GM23338 (cell line): ENCODE data around the gene MAP1S. TPM values are rescaled to one million over a fixed set of nuclear protein-coding genes. Genes with fewer than 3 reads are reported as not detected.

Source experiments
- ATAC-seq: fragments of 200-7000 bp; cut with Tn5 transposase; 3 replicates; pipeline ENCODE4 v1.9.1; 2020
- DNase-seq: peaks from one replicate; pipeline ENCODE4 v3.0.0-alpha.2; 2015; ENCODE audit warnings: low spot score
- H2AFZ ChIP-seq: fragments of 200-600 bp; sonication (generic); 2 replicates; pipeline ENCODE4 v1.8.0; 2016; ENCODE audit warnings: antibody characterized with exemption, mild to moderate bottlenecking, moderate library complexity
- H3F3A ChIP-seq: fragments of 200-600 bp; sonication (generic); replicated peaks from 2 replicates; pipeline ENCODE4 v1.8.0; 2017; ENCODE audit warnings: antibody characterized with exemption, mixed run types, low read depth
- H3K27ac ChIP-seq: fragments of 200-600 bp; sonication (generic); 2 replicates; pipeline ENCODE4 v1.6.1; 2016; ENCODE audit warnings: low read depth
- H3K27me3 ChIP-seq: fragments of 200-600 bp; sonication (generic); 2 replicates; pipeline ENCODE4 v1.8.0; 2016; ENCODE audit warnings: mild to moderate bottlenecking, mixed run types, moderate library complexity; ENCODE audit not compliant: insufficient read depth
- H3K36me3 ChIP-seq: fragments of 200-600 bp; sonication (generic); 2 replicates; pipeline ENCODE4 v1.8.0; 2016; ENCODE audit warnings: mild to moderate bottlenecking; ENCODE audit not compliant: insufficient read depth
- H3K4me1 ChIP-seq: fragments of 200-600 bp; sonication (generic); 2 replicates; pipeline ENCODE4 v1.8.0; 2016; ENCODE audit warnings: mild to moderate bottlenecking, moderate library complexity; ENCODE audit not compliant: insufficient read depth
- H3K4me2 ChIP-seq: fragments of 200-600 bp; sonication (generic); 2 replicates; pipeline ENCODE4 v1.7.1; 2017; ENCODE audit warnings: mixed run types
- H3K4me3 ChIP-seq: fragments of 200-600 bp; sonication (generic); 2 replicates; pipeline ENCODE4 v1.6.1; 2016; ENCODE audit warnings: mixed run types
- H3K79me2 ChIP-seq: fragments of 200-600 bp; sonication (generic); replicated peaks from 2 replicates; pipeline ENCODE4 v1.8.0; 2017; ENCODE audit warnings: mild to moderate bottlenecking; ENCODE audit not compliant: insufficient read depth
- H3K9me2 ChIP-seq: fragments of 200-600 bp; sonication (generic); 2 replicates; pipeline ENCODE4 v1.8.0; 2017; ENCODE audit not compliant: insufficient read depth
- H4K20me1 ChIP-seq: fragments of 200-600 bp; sonication (generic); replicated peaks from 2 replicates; pipeline ENCODE4 v1.8.0; 2017; ENCODE audit warnings: mild to moderate bottlenecking; ENCODE audit not compliant: insufficient read depth
- H3K27ac Mint-ChIP-seq: 2 replicates; pipeline ENCODE4 v1.8.0; 2020; ENCODE audit warnings: inconsistent platforms, mild to moderate bottlenecking, moderate library complexity, mixed read lengths
- H3K27me3 Mint-ChIP-seq: 3 replicates; pipeline ENCODE4 v1.8.0; 2022; ENCODE audit warnings: low read depth, mild to moderate bottlenecking, moderate library complexity, mixed read lengths, inconsistent platforms; ENCODE audit not compliant: insufficient read depth, poor library complexity
- H3K36me3 Mint-ChIP-seq: 3 replicates; pipeline ENCODE4 v1.8.0; 2021; ENCODE audit warnings: low read depth, mild to moderate bottlenecking, inconsistent platforms, moderate library complexity, mixed read lengths
- H3K4me1 Mint-ChIP-seq: 3 replicates; pipeline ENCODE4 v1.8.0; 2020; ENCODE audit warnings: mild to moderate bottlenecking, inconsistent platforms, mixed read lengths
- H3K4me3 Mint-ChIP-seq: 3 replicates; pipeline ENCODE4 v1.8.0; 2021; ENCODE audit warnings: moderate library complexity, mild to moderate bottlenecking, inconsistent platforms, mixed read lengths
- H3K9me3 Mint-ChIP-seq: 3 replicates; pipeline ENCODE4 v1.8.0; 2020; ENCODE audit warnings: moderate library complexity, mild to moderate bottlenecking, inconsistent platforms, mixed read lengths
- CREB1 ChIP-seq: fragments of 250-450 bp; sonication (Bioruptor Pico); IDR thresholded peaks from 2 replicates; pipeline ENCODE4 v1.5.0; 2020; ENCODE audit warnings: low read depth, mild to moderate bottlenecking, moderate library complexity
- JUNB ChIP-seq: IDR thresholded peaks from one replicate; pipeline ENCODE4 v1.6.1; 2016; ENCODE audit warnings: antibody characterized with exemption; ENCODE audit not compliant: unreplicated experiment
- POLR2AphosphoS5 ChIP-seq: IDR thresholded peaks from 2 replicates; pipeline ENCODE4 v1.6.1; 2016; ENCODE audit warnings: antibody characterized with exemption, low read depth
- STAT1 ChIP-seq: IDR thresholded peaks from one replicate; pipeline ENCODE4 v1.6.1; 2016; ENCODE audit warnings: antibody characterized with exemption; ENCODE audit not compliant: unreplicated experiment
- ZNF331 ChIP-seq: fragments of 250-450 bp; sonication (Bioruptor Pico); IDR thresholded peaks from 2 replicates; pipeline ENCODE4 v1.5.0; 2020; ENCODE audit warnings: low read depth, mild to moderate bottlenecking, moderate library complexity
- polyA plus RNA-seq: library from polyadenylated mRNA; unstranded; fragments of >200 nt; fragmentation: Nextera tagmentation; extraction: Ambion mirVana; gene quantifications from 2 replicates; pipeline ENCODE4 v1.2.1, GENCODE V29; 2016
- total RNA-seq: library from RNA; depleted of rRNA; stranded (reverse); fragments of >200 nt; shearing (Covaris generic); gene quantifications from 2 replicates; pipeline ENCODE4 v1.2.3, GENCODE V29; 2014
- TF ChIP-seq, protein P1 (sequence below): IDR thresholded peaks from one replicate; pipeline ENCODE4 v1.6.1; 2018; ENCODE audit warnings: antibody characterized with exemption; ENCODE audit not compliant: unreplicated experiment
- TF ChIP-seq, protein P2 (sequence below): IDR thresholded peaks from 2 replicates; pipeline ENCODE4 v1.6.1; 2016; ENCODE audit warnings: antibody characterized with exemption
- TF ChIP-seq, protein P3 (sequence below), 2 experiments: fragments of 200-600 bp in 1 of 2; sonication (generic) in 1 of 2; conservative IDR thresholded peaks; 2 replicates each; pipeline versions ENCODE4 v1.5.1 to v1.6.1; 2016 to 2017; ENCODE audit warnings: antibody characterized with exemption in 2 of 2, low read depth in 2 of 2, mild to moderate bottlenecking in 2 of 2, moderate library complexity in 1 of 2

MAP1S gene
- total and polyA plus RNA-seq, 2 experiments from 2014 or later = 102 to 104 TPM

DNA sequence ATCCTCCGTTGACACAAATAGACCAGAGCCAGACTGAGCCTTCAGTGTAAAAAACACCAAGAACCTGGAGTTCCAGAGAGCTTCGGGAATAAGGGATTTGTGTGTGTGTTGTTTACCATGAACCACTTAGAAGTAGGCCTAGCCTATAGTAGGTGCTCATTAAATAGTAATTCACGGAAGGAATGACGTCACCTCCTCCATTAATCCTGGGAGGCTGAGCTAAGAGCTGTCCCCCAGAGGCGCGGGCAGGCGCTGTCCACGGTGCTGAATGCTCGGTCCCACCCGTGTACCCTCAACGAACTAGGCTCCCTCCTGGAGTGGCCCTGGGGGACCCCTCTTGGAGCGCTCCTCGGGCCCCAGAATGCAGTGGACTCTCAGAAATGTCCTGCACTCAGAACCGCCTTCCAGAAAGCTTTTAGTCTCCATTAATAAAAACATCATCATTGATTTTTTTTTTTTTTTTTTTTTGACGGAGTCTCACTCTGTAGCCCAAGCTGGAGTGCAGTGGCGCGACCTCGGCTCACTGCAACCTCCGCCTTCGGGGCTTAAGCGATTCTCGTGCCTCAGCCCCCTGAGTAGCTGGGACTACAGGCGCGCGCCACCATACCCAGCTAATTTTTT, 37.7 kb upstream of the MAP1S start:
- no peaks in the 10 kb centered on the region for H3K9me2 ChIP-seq
- peaks cover 30% of the 10 kb centered on the region for H3K4me1 ChIP-seq
- Mint-ChIP-seq H3K36me3 (peaks cover 17% of the 10 kb centered on the region), H3K4me1 (peaks cover 41% of the 10 kb centered on the region), H3K4me3 (no peak overlapping the region; the same call in 2 of the 3 replicates), H3K27ac (no peak overlapping the region), H3K9me3 (no peaks in the 10 kb centered on the region), H3K27me3 (peaks cover 17% of the 10 kb centered on the region)
- H3K36me3 ChIP-seq = no peaks in the 10 kb centered on the region
- no peak overlapping the region for H3K27ac ChIP-seq
- H3K27me3 ChIP-seq = peaks cover 3% of the 10 kb centered on the region; the same call in 1 of the 2 replicates
- peaks cover 71% of the 10 kb centered on the region for H3K79me2 ChIP-seq
- ATAC-seq (peak; percentile 46), DNase-seq (peak; percentile 85)
- TF ChIP-seq CREB1 (CRISPR knock-in tag) = peak; percentile 82
- no peak for TF ChIP-seq ZNF331
- TF ChIP-seq, protein P1, sequence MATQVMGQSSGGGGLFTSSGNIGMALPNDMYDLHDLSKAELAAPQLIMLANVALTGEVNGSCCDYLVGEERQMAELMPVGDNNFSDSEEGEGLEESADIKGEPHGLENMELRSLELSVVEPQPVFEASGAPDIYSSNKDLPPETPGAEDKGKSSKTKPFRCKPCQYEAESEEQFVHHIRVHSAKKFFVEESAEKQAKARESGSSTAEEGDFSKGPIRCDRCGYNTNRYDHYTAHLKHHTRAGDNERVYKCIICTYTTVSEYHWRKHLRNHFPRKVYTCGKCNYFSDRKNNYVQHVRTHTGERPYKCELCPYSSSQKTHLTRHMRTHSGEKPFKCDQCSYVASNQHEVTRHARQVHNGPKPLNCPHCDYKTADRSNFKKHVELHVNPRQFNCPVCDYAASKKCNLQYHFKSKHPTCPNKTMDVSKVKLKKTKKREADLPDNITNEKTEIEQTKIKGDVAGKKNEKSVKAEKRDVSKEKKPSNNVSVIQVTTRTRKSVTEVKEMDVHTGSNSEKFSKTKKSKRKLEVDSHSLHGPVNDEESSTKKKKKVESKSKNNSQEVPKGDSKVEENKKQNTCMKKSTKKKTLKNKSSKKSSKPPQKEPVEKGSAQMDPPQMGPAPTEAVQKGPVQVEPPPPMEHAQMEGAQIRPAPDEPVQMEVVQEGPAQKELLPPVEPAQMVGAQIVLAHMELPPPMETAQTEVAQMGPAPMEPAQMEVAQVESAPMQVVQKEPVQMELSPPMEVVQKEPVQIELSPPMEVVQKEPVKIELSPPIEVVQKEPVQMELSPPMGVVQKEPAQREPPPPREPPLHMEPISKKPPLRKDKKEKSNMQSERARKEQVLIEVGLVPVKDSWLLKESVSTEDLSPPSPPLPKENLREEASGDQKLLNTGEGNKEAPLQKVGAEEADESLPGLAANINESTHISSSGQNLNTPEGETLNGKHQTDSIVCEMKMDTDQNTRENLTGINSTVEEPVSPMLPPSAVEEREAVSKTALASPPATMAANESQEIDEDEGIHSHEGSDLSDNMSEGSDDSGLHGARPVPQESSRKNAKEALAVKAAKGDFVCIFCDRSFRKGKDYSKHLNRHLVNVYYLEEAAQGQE = peak; percentile 98
- peak overlapping the region; percentile 32; the same call in 1 of the 2 replicates for H3K4me2 ChIP-seq
- H3K4me3 ChIP-seq = no peak overlapping the region
- H2AFZ ChIP-seq = no peak overlapping the region
- H3F3A ChIP-seq = 0 out of 2 replicates have a peak, but pooled peaks cover 6% of the 10 kb centered on the region
- H4K20me1 ChIP-seq = peaks cover 24% of the 10 kb centered on the region

DNA sequence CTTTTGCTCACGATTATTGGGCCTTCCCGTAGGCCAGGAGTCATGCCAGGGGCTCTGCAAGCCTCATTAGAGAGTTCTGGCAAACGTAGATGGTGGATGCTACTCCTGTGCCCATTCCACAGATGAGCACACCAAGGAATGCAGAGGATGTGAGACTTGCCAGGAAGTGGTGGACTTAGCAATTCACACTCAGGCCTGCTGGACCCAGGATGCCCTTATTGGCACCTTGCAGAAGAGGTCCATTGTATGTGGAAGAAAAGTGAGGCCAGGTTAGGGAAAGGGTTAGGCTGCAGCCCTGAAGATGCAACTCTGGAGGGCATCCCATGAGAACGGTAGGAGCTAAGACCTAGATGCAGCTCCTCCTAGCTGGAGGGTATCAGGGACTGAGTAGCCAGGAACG, 37.0 kb upstream of the MAP1S start:
- H3K4me1 ChIP-seq = peaks cover 28% of the 10 kb centered on the region
- DNase-seq = no peak
- Mint-ChIP-seq H3K36me3 (peaks cover 17% of the 10 kb centered on the region), H3K27ac (no peak overlapping the region), H3K9me3 (no peaks in the 10 kb centered on the region), H3K27me3 (peaks cover 17% of the 10 kb centered on the region), H3K4me1 (peaks cover 37% of the 10 kb centered on the region), H3K4me3 (no peak overlapping the region)
- H3F3A ChIP-seq = 0 out of 2 replicates have a peak, but pooled peaks cover 6% of the 10 kb centered on the region
- H2AFZ ChIP-seq = no peak overlapping the region
- peaks cover 3% of the 10 kb centered on the region; the same call in 1 of the 2 replicates for H3K27me3 ChIP-seq
- H3K27ac ChIP-seq = no peak overlapping the region
- no peaks in the 10 kb centered on the region for H3K9me2 ChIP-seq
- no peak overlapping the region for H3K4me2 ChIP-seq
- H4K20me1 ChIP-seq = peaks cover 22% of the 10 kb centered on the region
- peaks cover 71% of the 10 kb centered on the region for H3K79me2 ChIP-seq
- no peak overlapping the region for H3K4me3 ChIP-seq
- no peaks in the 10 kb centered on the region for H3K36me3 ChIP-seq
- ATAC-seq = no peak
- TF ChIP-seq ZNF331 (no peak), POLR2AphosphoS5 (no peak), JUNB (no peak), CREB1 (CRISPR knock-in tag) (no peak), STAT1 (no peak)
- TF ChIP-seq, protein P2, sequence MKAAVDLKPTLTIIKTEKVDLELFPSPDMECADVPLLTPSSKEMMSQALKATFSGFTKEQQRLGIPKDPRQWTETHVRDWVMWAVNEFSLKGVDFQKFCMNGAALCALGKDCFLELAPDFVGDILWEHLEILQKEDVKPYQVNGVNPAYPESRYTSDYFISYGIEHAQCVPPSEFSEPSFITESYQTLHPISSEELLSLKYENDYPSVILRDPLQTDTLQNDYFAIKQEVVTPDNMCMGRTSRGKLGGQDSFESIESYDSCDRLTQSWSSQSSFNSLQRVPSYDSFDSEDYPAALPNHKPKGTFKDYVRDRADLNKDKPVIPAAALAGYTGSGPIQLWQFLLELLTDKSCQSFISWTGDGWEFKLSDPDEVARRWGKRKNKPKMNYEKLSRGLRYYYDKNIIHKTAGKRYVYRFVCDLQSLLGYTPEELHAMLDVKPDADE = no peak
- TF ChIP-seq, protein P3, sequence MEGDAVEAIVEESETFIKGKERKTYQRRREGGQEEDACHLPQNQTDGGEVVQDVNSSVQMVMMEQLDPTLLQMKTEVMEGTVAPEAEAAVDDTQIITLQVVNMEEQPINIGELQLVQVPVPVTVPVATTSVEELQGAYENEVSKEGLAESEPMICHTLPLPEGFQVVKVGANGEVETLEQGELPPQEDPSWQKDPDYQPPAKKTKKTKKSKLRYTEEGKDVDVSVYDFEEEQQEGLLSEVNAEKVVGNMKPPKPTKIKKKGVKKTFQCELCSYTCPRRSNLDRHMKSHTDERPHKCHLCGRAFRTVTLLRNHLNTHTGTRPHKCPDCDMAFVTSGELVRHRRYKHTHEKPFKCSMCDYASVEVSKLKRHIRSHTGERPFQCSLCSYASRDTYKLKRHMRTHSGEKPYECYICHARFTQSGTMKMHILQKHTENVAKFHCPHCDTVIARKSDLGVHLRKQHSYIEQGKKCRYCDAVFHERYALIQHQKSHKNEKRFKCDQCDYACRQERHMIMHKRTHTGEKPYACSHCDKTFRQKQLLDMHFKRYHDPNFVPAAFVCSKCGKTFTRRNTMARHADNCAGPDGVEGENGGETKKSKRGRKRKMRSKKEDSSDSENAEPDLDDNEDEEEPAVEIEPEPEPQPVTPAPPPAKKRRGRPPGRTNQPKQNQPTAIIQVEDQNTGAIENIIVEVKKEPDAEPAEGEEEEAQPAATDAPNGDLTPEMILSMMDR (conservative IDR thresholded peaks at IDR 0.05; ENCODE audit: low read depth in 2 of 2) = no peak
- TF ChIP-seq, protein P1 = no peak
